Stimulated activated naive CD8-positive, alpha-beta T cell treated with anti-CD3 and anti-CD28 coated beads, Interleukin-15, Interleukin-2, amounts not matched to agents 100 U/mL and 50 U/mL, for 24 hours (primary cell): Measurements from ENCODE around the gene GPR157.
"Not testable (repeated sequence)": the region's sequence is repeated elsewhere in the genome, so short reads cannot be mapped to it uniquely, and the experiment has no call there.

Experiments
- ATAC-seq: fragments of 150-1000 bp; cut with Tn5 transposase; one replicate; pipeline ENCODE4 v1.10.0; 2021
- DNase-seq: peaks from one replicate; pipeline ENCODE4 v3.0.0; 2021

The GPR157 gene

DNA sequence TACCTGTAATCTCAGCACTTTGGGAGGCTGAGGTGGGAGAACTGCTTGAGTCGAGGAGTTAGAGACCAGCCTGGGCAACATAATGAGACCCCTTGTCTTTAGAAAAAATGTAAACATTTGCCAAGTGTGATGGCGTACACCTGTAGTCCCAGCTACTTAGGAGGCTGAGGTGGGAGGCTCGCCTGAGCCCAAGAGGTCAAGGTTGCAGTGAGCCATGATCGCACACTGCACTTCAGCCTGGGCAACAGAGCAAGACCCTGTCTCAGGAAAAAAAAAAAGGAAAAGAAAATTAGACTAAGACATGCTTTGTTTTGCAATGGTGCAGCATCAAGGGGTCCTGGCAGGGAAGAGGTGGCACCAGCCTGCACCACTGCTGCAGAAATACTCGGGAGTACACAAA, 16.8 kb upstream of the GPR157 start:
- ATAC-seq, result no peak
- no peak for DNase-seq

DNA sequence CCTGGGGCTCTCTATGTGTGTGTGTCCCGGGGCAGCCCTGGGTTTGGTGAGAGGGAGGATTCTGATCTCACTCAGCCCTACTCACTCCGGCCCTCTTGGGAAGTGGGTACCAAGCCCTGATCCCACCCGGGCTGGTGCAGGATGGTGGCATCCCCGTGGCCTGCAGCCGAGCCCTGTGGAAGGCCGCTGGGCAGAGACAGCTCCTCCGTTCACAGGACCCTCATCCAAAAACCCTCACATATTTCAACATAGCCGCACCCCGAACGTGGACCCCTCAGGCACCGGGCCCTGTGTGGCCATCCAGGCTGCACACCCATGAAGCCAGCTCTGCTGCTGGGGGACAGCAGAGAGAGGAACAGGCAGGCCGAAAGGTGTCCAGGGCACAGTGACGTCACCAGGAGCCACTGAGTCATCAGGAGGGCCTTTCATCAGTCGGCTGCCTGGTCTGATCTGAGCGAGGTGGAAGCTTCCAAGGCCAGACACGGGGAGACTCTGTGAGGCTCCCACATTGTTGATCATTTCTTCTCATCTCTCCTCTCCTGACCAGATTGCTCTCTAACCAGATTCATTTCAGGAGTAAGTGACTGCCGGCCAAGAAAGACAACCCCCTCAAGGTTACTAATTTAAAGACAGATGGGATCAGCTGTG, 16.2 kb upstream of the GPR157 start:
- DNase-seq (no peak), ATAC-seq (no peak)

DNA sequence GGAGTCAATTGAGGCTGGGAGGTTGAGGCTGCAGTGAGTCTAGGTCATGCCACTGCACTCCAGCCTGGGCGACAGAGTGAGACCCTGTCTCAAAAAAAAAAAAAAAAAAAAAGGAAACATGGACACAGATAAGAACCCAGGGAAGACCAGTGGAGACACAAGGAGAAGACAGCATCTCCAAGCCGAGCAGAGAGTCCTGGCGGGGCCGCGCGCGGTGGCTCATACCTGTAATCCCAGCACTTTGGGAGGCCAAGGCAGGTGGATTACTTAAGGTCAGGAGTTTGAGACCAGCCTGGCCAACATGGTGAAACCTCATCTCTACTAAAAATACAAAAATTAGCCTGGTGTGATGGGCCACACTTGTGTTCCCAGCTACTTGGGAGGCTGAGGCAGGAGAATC, 15.6 kb upstream of the GPR157 start:
- ATAC-seq, DNase-seq: not testable (repeated sequence)

DNA sequence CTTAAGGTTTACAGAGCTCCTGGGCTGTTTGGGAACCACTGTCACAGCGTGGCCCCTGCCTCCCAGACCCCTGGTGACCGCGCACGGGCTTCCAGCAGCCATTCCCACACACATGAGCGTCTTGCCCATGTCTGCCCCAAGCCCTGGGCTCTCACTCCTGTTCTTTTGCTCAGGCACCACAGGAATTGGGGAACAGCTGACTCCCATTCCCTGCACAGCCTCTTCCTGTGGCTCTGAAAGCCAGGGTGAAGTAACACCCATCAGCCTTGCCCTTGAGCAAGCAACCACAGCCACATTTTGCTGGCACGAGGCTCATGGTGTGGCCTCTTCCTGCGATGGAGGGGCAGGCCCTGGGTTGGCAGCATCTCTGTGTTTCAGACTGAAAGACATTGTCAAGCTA, 14.3 kb upstream of the GPR157 start:
- DNase-seq (no peak), ATAC-seq (no peak)

DNA sequence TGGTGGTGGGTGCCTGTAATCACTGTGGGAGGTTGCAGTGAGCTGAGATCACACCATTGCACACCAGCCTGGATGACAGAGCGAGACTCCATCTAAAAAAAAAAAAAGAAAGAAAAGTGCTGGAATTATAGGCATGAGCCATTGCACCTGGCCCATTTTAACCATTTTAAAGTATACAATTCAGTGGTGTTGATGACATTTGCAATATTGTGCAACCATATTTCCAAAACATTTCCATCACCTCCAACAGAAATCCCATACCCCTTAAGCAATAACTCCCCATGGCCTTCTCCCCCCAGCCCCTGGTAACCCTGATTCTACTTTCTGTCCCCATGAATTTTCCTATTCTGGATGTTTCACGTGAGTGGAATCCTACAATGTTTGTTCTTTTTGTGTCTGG, 11.0 kb upstream of the GPR157 start:
- DNase-seq (no peak), ATAC-seq (no peak)

DNA sequence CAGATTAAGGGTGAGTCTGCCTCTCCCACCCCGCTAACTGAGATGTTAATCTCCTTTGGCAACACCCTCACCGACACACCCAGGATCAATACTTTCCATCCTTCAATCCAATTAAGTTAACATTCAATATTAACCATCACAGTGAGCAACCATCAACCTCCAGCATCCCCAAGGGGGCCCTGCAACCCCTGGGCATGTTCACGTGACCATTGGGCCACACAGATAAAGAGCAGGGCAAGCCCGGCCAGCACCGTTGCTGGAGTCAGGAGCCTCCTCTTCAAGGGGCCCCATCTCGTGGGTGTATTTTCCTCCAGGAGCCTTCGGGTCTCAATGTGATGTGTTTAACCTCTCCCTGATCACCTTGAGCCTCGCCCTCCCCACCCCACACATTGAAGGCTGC, 8.0 kb upstream of the GPR157 start:
- ATAC-seq, result no peak
- no peak for DNase-seq

DNA sequence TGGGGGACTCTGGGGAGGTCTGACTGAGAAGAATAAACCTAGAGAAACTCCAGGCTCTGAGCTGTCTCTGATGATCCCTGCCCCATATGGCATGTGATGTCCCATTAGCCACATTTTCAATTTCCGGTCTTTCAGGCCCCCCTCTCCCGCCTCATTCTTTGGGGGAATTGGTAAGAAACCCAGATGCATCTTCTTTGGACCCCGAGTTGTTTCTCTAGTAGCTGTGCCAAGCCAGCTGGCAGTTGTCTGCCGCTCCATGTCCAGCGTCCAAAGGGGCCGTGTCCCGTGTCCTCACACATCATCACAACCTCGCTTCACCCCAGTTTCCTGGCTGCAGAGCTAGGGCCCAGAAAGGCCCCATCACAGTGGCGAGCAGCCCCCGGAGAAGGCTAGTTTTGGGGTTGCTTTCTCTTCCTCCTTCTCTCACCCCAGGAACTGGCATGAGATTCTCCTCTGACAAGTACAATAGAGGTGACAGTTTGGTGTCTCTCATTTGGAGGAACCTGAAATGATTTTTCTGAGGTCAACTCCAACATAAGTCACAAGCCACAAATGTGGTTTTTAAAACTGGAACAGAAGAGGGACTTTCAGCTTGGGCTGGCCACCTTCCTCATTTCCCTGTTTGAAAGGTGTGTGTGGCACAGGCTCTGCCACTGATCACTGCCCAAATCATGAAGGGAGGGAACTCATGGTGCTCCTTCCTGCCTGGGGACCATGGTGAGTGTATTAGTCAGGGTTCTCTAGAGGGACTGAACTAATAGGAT, 6.4 kb upstream of the GPR157 start:
- ATAC-seq (peak; percentile 52), DNase-seq (no peak)

DNA sequence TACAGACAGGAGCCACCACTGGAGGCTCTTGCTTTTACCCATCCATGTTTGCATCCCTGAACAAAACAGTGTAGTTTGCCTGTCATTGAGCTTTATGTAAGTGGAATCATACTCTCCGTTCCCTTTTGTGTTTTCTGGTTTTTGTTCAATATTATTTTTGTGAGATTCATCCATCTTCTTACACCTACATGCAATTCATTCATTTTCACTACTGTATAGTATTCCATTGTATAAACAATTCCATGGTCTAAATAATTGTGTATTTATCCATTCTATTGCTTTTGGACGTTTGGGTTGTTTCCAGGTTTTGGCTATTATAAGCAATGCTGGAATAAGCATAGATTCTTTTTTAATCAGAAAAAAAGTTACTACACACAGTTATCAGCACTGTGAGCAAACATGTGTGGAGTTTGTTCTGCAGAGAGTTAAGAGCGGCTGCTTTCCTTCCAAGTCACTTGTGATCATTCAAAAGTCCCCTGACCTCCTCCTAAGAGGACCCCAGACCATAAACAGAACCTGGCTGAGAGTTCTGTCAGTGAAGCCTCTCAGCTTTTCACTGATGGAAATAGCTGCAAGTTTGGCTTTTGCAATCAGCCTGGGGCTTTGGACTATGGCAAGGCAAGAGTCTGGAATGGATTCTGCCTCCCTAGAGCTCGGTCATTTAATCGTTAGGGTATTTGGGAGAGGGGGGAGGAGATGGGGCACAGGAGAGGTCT, 5.1 kb upstream of the GPR157 start:
- ATAC-seq (no peak), DNase-seq (no peak)

DNA sequence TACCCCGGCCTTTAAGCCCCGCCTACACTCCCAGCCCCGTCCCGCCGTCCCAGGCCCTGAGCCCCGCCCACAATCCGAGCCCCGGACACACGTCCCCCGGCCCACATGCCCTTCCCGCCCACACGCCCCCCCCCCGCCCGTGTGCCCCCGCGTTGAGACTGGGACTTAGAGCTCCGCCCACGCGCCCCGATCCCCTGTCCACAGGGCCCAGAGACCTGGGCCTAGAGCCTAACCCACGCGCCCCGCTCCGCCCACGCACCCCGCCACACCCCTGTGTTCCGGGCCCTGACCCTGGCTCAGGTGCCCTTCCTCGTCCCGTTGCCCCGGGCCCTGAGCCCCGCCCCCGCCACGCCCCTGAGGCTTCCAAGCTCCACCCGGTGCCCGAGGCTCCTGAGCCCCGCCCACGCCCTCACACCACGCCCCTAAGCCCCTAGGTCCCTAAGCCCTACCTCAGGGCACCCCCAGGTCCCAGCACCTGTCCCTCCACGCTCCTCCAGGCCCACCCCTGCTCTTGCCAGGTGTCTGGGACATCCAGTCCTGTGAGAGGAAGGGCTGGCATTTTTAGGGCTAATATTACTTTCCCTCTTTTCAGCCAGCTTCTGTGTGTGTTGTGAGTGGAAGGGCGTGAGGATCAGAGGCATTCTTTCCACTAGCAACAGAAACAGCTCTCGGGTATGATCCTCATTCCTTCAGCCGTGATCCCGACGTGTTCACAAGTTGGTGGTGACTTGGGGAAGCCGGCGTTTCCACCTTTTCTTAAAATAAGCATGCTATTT, 552 bp upstream of the GPR157 start:
- DNase-seq (peak; percentile 88), ATAC-seq (peak; percentile 62)

DNA sequence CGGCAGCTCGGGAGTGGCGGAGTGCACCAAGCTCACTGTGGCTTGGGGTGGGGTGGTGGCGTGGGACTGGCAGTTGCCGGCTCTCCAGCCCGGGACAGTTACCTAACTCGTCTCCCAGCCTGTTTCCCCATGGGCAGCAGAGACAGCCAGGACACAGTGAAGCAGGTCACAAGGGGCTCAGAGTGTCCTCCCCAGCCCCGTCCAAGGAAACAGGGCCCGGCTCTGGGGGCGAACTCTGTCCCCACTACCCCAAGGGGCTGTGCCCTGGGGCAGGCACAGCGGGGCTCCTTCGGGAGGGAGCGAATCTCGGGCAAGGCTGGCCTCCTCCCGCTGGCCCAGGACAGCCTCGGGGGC, 759 bp downstream of the GPR157 start:
- no peak for ATAC-seq
- no peak for DNase-seq

DNA sequence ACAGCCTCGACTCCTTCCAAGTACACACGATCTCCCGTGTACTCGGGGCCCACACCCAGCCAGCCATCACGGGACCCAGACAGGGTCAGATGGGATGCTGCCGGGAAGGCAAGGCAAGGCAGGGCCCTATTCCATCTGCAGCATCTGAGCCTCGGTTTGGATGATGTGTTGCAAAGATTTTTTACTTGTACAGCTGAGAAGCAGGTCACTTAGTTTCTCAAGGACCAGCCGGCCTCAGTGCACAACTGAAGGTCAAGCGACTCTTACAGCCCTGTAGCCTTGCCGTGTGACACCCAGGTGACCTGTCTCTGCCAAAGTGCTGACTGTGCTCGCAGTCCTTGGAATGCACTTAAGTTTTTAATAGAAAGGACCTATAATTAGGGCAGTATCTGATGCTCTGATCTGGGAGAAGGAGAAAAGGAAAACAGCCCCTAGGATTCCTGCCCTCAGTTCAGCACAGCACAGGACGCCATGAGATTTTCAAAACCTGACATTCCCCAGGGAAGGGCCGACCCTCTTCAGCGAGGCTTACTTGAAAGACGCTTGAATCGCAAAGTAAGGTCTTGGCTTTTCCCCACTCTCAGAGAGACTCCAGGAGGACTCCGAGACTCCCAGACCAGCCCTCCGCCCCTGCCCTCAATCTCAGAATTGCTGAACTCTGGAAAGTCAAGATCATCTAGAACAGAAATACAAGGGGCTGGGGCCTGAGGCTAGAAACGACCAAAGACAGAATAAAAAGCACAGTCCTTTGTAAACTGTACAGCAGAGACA, 1.3 kb downstream of the GPR157 start:
- ATAC-seq (no peak), DNase-seq (no peak)

DNA sequence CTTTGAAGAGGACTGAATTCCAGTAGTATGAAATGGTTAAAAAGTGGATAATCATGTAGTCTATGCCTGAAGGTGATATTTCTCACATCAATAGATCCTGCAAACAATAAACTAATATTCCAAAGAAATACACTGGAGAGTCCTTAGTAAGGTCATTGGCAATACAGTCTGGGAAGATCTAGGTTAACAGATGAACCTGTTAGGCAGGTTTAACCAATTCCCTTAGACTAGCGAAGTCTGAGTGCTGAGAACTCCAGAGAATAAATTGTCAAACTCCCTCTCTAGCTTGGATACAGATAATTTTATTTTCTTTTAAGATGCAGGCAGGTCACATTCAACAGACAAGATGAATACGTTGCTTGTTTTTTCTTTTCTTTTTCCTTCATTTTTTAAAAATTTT, 2.4 kb downstream of the GPR157 start:
- ATAC-seq (no peak), DNase-seq (no peak)

DNA sequence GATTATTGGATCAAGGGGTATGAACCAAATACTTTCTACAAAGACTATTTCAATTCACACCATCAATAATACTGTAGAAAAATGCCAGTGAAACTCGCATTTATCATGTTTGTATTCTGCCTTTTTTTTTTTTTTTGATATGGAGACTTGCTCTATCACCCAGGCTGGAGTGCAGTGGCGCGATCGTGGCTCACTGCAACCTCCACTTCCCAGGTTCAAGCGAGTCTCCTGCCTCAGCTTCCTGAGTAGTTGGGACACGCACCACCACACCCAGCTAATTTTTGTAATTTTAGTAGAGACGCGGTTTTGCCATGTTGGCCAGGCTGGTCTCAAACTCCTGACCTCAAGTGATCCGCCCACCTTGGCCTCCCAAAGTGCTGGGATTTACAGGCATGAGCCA, 3.1 kb downstream of the GPR157 start:
- not testable (repeated sequence) for ATAC-seq, DNase-seq

DNA sequence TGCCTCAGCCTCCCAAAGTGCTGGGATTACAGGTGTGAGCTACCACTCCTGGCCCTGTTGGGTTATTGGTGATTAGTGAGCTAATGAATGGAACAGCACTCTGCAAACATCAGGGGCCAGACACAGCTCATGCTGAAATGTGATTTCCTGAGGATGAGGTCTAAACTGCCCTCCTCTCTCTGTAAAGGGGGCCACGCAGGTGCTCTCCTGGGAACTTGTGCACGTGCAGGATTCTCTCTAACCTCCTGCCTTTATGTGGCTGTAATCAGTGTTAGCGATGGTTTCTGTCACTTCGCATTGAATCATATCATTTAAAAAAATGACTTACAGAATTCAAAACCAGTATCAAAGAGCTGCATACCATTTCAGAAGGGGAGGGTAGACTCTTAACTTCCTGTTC, 3.6 kb downstream of the GPR157 start:
- DNase-seq (no peak), ATAC-seq (no peak)

DNA sequence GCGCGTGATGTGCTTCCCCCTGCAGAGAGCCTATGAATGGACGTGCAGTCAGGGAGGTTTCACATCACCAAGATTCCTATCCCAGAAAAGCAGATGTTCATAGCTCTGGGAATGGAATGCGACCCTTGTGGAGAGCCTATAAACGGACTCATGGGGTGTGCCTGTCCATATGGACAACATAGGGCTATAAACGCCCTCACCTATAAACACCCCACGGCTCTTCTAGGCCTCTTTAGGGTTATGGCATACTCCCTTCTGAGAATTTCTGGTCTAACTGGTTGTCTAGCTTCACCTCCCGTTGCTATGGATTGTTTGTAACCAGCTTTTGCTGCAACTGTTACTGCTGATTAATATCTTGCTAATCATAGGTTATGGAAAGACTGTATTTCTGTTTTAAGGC, 4.5 kb downstream of the GPR157 start:
- not testable (repeated sequence) for ATAC-seq, DNase-seq

DNA sequence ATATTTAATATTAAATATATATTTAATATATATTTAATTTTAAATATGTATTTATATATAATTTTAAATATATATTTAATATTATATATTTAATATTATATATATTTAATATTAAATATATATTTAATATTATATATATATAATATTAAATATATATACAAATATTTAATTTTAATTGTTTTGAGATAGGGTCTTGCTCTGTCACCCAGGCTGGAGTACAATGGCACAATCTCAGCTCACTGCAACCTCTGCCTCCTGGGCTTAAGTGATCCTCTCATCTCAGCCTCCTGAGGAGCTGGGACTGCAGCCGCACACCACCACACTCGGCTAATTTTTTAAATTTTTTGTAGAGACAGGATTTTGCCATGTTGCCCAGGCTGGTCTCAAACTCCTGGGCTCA, 5.2 kb downstream of the GPR157 start:
- not testable (repeated sequence) for ATAC-seq

DNA sequence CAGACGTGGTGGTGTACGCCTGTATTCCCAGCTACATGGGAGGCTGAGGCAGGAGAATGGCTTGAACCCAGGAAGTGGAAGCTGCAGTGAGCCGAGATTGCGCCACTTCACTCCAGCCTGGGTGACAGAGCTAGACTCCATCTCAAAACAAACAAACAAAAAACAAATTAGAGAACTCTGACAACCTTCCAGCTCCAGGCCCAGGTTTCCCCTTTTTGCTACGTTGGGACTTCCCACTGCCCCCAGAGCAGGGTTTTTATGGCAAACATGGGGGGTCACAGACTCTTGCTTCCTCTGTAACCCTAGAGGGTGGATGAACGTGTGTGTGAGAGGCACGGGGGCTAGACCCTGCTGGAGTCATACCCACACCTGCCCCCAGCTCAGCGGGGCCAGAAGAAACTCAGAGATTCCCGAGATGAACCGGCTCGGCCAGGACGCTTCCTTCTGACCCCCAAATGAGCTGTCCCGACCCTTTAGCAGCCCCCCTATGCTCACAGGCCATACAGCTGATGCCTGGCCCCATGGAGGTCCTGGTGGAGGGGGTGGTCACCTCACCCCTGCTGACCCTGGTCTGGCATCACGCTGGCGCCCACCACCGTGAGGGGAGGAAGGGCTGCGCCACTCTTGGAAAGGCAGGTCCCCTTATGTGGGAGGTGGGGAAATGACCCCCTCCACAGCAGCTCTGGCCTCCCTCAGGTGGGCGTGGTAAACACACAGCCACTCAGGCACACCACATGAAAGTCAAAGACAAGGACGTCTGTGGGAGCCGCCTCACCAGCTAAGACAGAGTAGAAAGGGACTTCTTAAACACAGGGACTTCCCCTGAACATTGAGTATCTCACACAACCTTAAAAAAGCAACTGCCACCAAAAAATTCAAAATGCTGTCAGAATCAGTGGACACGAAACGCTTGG, 7.1 kb downstream of the GPR157 start:
- ATAC-seq (peak; percentile 98), DNase-seq (peak; percentile 62)

More for the DNA sequence above, 5.2 kb downstream of the GPR157 start:
- not testable (repeated sequence) for DNase-seq

DNA sequence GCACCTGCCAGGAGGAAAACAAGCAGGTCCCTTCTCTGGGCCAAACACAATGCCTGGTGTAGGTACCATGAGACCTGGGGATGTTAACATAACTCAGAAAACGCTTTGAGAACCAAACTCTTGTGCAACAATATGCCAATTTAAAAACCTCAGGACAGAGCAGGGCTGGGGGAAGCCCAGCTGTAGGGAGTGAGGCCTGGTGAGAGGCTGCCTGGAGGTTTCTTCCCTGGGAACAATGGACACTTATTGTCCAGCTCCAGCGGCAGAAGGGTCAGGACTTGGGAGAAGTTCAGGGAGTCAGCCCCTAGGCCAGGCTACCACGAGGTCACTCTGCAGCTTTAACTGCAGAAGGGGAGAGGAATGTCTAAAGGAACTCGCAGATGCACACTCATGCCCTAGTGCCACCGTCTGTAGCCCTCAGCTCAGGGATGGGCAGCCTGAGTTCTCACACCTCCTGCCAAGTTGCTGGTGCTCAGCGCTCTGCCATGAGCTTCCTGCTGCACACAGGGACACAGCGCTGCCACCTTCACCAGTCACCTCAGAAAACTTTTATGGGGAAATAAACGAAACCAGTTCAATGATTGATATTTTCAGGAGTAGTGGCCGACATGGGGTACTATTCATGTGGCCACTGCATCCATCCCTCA, 8.5 kb downstream of the GPR157 start:
- no peak for DNase-seq
- ATAC-seq, result no peak

DNA sequence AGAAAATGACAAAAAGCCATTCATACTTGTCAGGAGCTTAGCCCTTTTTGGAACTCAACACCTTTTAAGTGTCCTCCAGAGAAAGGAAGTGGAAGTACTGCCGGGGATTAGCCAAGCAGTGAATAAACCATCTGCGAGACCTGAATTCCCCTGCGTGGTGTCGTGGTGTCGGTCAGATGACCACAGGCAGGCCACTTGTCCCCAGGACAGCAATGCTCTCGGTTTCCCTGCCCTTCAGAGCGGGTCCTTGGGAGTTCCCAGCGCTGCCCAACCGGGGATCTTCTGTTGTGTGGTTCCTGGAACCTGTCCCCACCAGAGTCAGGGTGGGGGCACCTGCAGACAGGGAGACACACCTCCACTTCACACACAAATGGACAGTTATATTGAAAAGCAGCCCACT, 9.2 kb downstream of the GPR157 start:
- no peak for ATAC-seq
- DNase-seq, result no peak

DNA sequence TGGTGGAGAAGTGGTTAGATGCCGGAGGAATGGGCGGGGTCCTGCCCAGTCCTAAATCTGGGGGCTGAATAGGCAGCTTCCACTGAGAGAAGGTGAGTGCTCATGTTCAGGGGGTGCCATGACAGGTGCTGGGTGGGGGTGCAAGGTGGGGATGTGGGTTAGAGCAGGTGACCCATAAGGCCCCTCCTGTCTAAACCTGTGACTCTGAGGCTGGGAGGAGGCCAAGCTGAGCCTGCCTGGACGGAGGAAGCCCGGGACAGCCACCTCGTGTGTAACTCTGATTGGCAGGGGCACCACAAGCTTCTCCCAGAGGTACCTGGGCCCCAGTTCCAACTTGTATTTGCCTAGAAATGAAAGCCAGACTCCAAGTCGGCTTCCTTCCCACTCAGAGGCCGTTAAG, 10.7 kb downstream of the GPR157 start:
- no peak for ATAC-seq
- DNase-seq, result no peak
